GM21360 (cell line): Measurements from ENCODE around the gene KRTAP10-8.
"Not testable (repeated sequence)": the region's sequence is repeated elsewhere in the genome, so short reads cannot be mapped to it uniquely, and the experiment has no call there.

Source experiments
- ATAC-seq: cut with Tn5 transposase; IDR thresholded peaks from one replicate; pipeline ENCODE4 v1.9.1; 2021; ENCODE audit warnings: mild to moderate bottlenecking, moderate library complexity; ENCODE audit not compliant: unreplicated experiment

KRTAP10-8 gene

DNA sequence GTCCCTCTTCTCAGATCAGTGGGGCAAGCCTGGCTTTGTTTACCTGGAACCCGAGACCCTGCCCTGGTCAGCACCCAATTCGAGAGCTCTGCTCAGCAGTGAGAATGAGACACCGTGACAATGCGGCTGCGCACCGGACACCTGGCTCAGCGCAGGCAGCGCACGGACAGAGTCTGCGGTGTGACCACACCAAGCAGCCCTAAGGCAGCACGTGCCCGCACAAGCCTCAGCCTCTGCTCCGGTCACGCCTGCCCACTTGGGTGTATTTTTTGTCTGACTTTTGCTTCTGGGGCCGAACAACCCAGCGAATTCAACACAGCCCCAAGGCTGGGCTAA, 4.7 kb downstream of the KRTAP10-8 start:
- no peak for ATAC-seq

DNA sequence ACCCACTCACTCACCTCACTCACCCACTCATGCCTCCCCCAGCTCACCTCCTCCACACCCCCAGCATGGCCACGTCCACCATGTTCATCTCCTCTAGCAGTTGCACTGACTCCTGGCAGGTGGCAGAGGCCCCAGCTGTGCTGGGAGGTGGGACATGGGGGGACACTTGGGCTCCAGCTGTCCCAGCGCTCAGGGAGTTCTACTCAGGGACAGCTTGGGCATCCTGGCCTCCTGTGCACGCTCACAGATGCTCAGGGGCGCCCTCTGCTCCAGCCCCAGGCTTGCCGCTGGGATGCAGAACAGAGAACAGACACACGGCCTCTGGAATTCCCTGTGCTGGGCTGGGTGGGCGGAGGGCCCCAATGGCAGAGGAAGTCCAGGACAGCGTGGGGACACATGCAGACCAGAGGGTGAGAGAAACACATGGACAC, 5.2 kb downstream of the KRTAP10-8 start:
- ATAC-seq: no peak

DNA sequence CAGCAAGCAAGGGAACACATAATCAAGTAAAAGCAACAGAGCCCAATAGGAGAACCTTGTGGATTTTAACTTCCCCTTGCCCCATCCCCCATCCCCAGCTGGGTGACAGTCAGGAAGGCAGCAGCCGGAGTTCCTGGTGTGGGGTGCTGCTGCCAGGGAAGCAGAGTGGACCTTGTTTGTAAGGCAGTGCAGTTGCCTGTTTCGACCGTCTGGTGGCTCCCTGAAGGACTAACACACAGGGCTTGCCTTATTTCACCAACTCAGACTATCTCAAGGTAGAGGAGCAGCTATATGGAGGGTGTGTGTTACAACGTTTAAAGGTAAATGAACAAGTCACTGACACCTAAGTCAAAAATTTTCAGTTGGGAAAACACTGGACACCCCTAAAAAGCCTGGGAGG, 6.6 kb downstream of the KRTAP10-8 start:
- no peak for ATAC-seq

DNA sequence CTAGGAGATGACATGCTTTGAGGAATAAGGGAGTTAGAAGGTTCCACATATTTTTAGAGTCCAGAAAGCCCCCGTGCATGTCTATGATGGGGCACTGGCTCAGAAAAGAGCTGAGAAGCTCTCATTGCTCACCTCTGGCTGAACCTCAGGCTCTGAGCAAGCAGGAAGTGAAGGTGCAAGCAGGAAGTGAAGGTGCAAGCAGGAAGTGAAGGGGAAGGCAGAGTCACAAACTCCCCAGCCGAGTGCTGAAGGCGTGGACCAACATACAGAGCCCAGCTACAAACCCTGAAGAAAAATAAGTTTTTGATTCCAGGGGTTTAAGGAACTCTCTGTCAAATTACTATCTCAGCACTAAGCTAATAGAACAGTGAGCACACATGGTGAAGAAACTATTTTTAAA, 7.0 kb downstream of the KRTAP10-8 start:
- no peak for ATAC-seq

DNA sequence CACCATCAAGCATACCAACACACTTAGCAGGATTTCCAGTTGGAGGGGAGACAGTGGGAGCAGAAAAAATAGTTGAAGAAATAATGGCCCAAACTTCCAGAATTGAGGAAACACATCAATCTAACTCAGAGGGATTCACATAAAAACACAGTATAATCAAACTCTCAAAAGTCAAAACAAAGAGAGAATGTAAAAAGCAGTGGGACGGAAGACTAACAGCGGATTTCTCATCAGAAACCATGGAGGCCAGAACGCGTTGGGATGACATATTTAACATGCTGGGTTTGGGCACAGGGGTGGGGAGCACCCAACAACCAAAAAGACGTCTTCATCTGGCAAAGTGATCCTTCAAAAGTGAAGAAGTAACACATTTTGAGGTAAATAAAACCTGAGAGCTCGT, 8.0 kb downstream of the KRTAP10-8 start:
- ATAC-seq: no peak

DNA sequence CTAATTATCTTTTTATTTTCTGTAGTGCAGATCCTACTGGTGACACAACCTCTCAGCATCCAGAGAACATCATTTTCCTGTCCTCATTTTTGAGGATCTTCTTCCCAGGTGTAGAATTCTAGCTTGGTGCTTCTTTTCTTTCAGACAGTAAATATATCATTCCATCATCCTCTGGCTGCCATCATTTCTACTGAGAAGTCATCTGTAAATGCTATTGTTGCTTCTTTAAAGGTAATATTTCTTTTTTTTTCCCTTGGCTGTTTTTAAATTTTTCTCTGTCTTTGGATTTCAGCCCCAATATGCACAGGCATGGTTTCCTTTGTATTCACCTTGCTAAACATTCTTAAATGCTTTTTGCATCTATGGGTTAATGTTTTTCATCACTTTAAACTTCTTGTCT, 11.7 kb downstream of the KRTAP10-8 start:
- ATAC-seq: no peak

DNA sequence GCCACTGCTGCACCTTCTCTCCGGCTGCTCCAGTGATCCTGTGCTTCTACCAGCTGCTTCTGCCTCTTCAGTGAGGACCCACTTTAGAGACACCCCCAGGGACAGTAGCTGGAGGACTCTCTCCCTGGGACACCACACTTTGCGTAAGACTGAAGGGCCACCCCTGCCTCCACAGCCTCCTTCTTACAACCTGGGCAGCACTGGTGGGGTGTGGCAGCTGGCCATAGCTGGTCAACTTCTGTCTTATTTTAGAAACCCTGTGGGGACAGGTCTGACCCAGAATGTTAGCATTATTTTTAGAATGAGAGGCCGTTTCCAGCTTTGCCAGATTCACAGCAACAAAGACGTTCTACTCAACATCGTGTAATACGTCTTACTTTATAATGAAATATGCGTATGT, 13.9 kb downstream of the KRTAP10-8 start:
- no peak for ATAC-seq

DNA sequence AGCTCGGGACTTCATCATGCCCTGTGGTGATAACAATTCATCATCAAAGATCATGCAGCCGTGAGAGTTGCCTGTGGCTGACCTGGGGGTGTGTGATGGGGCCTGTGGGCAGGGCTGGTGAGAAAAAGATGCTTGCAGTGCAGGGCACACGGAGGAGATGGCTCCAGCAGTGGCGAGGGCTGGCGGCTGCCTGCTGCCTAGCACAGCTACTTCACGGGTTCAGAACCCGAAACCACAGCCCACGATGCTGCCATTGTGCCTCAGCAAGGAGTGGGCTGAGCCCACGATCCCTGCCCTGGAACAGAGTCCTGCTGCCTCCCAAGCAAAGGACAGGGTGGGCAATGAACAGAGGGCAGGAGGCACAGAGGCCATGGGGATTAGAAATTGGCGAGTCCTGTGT, 14.4 kb downstream of the KRTAP10-8 start:
- ATAC-seq: no peak

DNA sequence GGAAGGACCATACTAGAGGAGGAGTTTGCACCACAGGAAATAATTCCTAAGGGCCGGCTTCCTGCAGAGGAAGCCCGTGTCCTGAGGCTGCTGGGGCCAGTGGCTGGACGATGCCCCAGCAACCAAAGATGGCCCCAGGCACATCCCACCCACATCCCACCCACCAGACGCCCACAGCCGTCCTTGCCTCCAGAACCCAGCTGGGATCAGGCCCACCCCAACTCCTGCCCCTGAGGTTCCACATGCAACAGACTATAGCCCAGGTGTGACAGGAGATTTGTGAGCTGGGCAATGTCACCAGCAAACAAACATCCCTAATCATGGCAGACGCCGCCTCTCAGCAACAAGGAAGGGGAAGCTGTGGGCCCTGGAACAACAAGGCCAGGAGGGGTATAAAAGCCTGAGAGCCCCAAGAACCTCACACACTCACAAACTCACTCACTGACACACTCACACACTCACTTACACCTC, 14.8 kb downstream of the KRTAP10-8 start, which contains the start of gene KRTAP10-9:
Gene KRTAP10-9 (plus strand): TSS at position 421 of the 471 bp plus-strand sequence. CDS start 79 bp downstream, outside the sequence.
- ATAC-seq: no peak

DNA sequence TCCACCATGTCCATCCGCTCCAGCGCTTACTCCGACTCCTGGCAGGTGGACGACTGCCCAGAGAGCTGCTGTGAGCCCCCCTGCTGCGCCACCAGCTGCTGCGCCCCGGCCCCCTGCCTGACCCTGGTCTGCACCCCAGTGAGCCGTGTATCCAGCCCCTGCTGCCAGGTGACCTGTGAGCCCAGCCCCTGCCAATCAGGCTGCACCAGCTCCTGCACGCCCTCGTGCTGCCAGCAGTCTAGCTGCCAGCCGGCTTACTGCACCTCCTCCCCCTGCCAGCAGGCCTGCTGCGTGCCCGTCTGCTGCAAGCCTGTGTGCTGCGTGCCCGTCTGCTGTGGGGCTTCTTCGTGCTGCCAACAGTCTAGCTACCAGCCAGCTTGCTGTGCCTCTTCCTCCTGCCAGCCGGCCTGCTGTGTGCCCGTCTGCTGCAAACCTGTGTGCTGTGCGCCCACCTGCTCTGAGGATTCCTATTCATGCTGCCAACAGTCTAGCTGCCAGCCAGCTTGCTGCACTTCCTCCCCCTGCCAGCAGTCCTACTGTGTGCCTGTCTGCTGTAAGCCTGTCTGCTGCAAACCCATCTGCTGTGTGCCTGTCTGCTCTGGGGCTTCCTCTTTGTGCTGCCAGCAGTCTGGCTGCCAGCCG, 15.4 kb downstream of the KRTAP10-8 start:
- ATAC-seq: not testable (repeated sequence)

DNA sequence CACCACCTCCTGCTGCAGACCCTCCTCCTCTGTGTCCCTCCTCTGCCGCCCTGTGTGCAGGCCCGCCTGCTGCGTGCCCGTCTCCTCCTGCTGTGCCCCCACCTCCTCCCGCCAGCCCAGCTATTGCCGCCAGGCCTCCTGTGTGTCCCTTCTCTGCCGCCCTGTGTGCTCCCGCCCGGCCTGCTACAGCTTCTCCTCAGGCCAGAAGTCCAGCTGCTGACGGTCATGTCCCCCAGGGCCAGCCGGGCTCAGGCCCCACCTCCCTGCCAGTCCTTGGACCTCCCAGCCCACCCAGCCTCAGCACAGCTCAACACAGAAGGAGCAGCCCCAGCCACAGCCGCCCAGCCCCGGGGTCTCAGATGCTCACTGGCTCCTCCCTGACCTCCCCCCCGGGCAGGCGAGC, 16.0 kb downstream of the KRTAP10-8 start:
- not testable (repeated sequence) for ATAC-seq

DNA sequence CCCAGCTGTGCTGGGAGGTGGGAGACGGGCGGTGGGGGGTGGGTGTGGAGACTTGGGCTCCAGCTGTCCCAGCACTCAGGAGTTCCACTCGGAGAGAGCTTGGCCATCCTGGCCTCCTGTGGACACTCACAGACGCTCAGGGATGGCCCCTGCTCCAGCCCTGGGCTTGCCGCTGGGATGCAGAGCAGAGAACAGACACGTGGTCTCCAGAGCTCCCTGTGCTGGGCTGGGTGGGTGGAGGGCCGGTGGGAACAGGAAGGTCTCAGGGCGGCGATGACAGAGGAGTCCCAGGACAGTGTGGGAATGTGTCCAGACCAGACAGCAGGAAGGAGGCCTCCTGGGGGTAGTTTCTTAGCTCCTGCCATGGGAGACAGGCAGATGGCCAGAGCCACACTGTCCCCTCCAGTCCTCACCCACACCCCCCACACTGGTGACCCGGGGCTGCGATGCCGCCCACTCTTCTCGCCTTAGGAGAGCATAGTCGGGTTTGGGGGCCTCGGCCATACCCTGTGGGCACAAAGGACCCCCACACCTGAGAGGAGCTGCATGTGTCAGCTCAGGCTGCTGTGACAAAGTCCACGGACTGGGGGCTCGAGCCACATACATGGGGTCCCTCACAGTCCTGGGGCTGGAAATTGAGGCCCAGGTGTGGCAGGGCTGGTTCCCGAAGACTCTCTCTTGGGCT, 17.0 kb downstream of the KRTAP10-8 start:
- ATAC-seq: no peak

DNA sequence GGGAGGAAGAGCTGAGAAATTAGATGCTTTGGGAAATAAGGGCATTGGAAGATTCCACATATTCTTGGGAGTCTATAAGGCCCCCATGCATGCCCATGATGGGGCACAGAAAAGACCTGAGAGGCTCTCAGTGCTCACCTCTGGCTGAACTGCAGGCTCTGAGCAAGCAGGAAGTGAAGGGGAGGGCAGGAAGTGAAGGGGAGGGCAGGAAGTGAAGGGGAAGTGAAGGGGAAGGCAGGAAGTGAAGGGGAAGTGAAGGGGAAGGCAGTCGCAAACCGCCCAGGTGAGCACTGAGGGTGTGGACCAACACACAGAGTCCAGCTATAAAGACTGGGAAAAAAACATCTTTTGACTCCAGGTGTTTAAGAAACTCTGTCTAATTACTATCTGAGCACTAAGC, 18.6 kb downstream of the KRTAP10-8 start:
- ATAC-seq: no peak

DNA sequence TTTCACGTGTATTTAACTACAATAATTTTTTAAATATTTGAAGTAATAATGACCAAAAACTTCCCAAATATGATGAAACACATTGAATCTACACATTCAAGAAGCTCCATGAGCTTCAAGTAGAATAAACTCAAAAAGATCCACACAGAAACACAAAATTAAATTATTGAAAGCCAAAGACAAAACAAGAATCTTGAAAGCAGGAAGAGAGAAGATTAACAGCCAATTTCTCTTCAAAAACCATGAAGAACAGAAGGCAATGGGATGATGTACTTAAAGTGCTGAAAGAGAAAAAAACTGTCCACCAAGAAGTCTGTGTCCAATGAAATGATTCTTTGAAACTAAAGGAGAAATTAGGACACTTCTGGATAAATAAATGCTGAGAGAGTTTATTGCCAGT, 20.2 kb downstream of the KRTAP10-8 start:
- no peak for ATAC-seq

DNA sequence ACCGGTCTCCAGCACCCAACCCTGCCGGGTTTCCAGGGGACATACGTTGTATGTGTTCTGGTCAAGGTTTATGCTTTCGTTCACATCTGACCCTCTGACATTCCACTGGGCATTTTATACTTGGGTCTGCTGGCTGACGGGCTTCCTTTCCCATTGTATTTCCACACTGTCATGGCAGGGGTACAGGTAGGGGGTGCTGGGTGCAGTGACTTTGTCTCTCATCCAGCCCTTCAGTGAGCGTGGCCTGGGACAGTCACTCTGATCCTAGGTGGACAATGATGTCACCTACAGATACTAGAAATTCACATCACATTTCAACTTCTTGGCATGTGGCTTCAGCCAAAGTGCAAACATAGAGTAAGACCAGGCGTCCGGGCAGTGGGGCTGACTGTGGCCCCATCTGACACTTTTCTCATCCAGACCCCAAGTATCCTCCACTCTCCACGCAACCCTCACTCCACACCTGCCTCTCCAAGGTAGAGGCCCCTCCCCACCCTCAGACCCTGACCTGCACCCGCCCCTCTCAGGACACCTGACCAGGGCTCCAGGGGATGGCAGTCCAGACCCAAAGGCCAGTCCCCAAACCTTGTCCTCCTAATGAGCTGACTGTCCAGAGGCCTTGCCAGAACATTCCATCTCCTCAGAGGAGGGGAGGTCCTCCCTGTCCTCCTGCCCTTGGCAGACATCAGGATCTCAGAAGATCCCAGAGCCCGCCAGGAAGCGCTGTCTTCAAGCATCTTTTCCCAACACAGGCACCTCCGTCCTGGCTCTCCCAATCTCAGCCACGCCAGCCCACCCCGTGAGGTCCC, 24.5 kb downstream of the KRTAP10-8 start:
- ATAC-seq: no peak

DNA sequence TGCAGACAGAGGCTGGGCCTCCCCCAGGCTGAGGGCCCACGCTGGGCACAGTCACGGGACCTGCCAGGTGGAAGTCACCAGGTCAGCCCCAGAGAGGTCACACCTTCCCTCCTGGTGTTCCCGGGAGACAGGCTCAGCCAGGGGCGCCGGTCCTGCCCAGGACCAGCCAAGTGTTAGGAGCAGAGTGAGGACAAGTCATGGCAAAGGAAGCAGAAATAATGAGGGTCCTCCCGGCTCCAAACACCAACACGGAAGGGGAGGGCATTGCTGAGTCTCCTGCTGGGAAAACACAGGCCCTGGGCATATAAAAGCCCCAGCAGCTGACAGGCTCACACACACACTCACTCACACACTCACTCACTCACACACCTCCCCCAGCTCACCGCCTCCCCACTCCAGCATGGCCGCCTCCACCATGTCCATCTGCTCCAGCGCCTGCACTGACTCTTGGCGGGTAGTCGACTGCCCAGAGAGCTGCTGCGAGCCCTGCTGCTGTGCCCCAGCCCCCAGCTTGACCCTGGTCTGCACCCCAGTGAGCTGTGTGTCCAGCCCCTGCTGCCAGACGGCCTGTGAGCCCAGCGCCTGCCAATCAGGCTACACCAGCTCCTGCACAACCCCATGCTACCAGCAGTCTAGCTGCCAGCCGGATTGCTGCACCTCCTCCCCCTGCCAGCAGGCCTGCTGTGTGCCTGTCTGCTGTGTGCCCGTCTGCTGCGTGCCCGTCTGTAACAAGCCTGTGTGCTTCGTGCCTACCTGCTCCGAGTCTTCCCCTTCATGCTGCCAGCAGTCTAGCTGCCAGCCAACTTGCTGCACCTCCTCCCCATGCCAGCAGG, 25.4 kb downstream of the KRTAP10-8 start, which contains the start of gene KRTAP10-10:
Gene KRTAP10-10 (plus strand): TSS at position 339 of the 833 bp plus-strand sequence. CDS start 62 bp downstream, at position 401.
- no peak for ATAC-seq

DNA sequence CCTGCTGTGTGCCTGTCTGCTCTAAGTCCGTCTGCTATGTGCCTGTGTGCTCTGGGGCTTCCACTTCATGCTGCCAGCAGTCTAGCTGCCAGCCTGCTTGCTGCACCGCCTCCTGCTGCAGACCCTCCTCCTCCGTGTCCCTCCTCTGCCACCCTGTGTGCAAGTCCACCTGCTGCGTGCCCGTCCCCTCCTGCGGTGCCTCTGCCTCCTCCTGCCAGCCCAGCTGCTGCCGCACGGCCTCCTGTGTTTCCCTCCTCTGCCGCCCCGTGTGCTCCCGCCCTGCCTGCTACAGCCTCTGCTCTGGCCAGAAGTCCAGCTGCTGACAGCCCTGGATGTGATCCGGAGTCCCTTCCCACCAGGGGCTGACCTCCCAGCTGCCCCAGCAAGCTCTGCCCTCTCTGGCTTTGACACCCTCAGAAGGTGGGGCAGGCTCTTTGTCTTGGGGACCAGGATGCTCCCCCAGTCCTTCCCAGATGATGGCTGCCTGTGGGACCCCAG, 26.0 kb downstream of the KRTAP10-8 start:
- not testable (repeated sequence) for ATAC-seq

DNA sequence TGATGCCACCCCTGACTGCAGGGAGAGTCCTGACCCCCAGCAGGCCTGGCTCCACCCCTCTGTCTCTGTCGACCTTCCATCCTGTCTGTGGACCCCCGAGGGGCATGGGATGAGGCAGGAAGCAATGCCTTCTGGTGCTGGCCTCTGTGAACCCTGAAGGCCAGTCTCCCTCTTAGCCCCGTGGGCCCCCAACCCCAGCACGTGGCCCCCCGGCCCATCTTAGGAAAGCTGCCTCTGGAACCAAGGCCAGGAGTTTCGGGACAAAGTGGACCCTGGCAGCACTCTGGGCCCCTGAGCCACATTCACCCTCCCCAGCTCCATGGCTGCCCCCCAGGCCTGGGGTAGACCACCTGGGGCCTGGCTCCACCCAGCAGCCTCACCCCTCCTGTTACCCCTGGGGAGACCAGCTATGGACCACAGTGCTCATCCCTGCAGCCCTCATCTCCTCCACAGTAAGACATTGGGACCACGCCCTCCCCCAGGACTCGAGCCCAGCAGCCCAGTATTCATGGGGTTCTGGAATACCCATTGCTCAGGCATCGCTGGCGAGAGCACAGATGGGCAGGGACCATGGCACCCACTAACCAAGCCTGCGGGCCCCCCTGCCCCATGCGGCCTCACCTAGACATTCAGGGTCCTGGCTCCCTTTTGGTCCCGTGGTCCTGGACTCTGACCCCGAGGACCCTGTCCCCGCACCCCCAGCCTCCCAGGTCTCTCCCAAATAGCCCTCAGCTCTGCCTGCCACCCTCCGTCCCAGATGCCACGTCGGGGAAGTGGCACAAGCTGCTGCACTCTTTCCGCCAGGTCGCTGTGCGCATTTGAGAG, 26.8 kb downstream of the KRTAP10-8 start:
- ATAC-seq: not testable (repeated sequence)

DNA sequence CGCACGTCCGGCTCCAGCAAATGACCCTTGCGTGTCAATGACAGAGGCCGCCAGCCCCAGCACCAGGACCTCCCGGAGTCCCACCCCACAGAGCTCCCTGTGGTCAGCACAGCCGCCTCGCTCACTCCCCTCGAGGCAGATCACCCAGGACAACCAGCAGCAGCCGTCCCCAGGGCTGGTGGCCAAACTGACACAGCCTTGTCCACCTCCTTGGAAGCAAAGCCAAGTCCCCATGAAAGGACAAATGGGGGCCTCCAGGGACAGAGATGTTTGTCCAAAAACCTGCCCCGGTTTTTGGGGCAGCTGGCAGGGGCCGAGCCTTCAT, 27.4 kb downstream of the KRTAP10-8 start:
- ATAC-seq: no peak

DNA sequence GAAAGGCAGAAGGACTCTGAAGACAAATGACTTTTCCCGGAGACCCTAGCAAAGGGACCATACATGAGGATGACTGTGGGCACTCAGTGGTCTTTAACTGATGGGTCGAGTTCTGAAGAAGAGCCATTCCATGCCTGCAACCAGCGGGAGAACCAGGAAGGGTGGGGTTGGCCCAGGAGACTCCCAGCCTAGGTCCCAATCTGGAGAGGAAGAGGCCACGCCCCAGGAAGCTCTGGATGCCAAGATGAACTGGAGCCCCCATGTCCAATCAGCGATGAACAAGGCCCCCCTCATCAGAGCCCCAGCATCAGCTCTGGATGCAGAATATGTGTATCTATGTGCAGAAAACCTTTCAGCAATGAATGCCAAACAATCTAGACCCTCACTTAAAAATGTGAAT, 28.9 kb downstream of the KRTAP10-8 start:
- ATAC-seq: no peak
